Tibial nerve (tissue), 4 donors: ENCODE measurements around the gene OR52K2. TPM values are rescaled to one million over a fixed set of nuclear protein-coding genes. Genes with fewer than 3 reads are reported as not detected.

Source experiments
- DNase-seq, 2 donors: peaks; one replicate each; pipeline ENCODE4 v3.0.0-alpha.2; 2019; ENCODE audit warnings: low spot score in 2 of 2
- H3K27ac ChIP-seq, 4 donors: fragments of 200-600 bp; sonication (generic) in 3 of 4; one replicate each; pipeline ENCODE4 v1.5.1; 2017 to 2019; ENCODE audit warnings: mild to moderate bottlenecking in 1 of 4
- H3K27me3 ChIP-seq, 2 donors: fragments of 200-600 bp; sonication (generic) in 1 of 2; one replicate each; pipeline versions ENCODE4 v1.5.1 to v1.6.0; 2017 to 2019
- H3K36me3 ChIP-seq, 3 donors: fragments of 200-600 bp; sonication (generic); one replicate each; pipeline ENCODE4 v1.5.1; 2018 to 2019
- H3K4me1 ChIP-seq, 4 donors: fragments of 200-600 bp; sonication (generic) in 3 of 4; one replicate each; pipeline ENCODE4 v1.5.1; 2017 to 2019
- H3K4me3 ChIP-seq, 4 donors: fragments of 200-600 bp; sonication (generic) in 3 of 4; one replicate each; pipeline ENCODE4 v1.5.1; 2017 to 2019; ENCODE audit warnings: mild to moderate bottlenecking in 1 of 4, moderate library complexity in 1 of 4
- H3K9me3 ChIP-seq, 4 donors: fragments of 200-600 bp; sonication (generic) in 3 of 4; one replicate each; pipeline ENCODE4 v1.5.1; 2017 to 2019
- EP300 ChIP-seq, 2 donors: sonication (generic); formaldehyde crosslinking; IDR thresholded peaks; one replicate each; pipeline ENCODE4 v1.6.1; 2017; ENCODE audit warnings: antibody characterized with exemption in 2 of 2, mild to moderate bottlenecking in 1 of 2
- POLR2A ChIP-seq, 2 donors: fragments of 450-650 bp; IDR thresholded peaks; one replicate each; pipeline ENCODE4 v1.6.1; 2017; ENCODE audit warnings: antibody characterized with exemption in 2 of 2, mild to moderate bottlenecking in 2 of 2, moderate library complexity in 2 of 2
- WGBS, 2 donors: methylation state at CpG; one replicate each; pipeline ENCODE4 v1.1.5; 2018; 5-methylcytosine and 5-hydroxymethylcytosine counted together
- total RNA-seq, 4 donors: library from RNA; depleted of rRNA; stranded (reverse); fragments of >200 nt; gene quantifications; one replicate each; pipeline ENCODE4 v1.1.0, GENCODE V29; 2016
- TF ChIP-seq, protein P1 (sequence below), 5 experiments: fragments of 200-600 bp in 3 of 5; fragments of 450-650 bp in 2 of 5; sonication (generic) in 3 of 5; IDR thresholded peaks; one replicate each; pipeline ENCODE4 v1.5.1; 2016 to 2019; ENCODE audit warnings: antibody characterized with exemption in 5 of 5, mild to moderate bottlenecking in 3 of 5, moderate library complexity in 2 of 5

The OR52K2 gene
- total RNA-seq, 4 donors from 2014 or later, result not detected

DNA sequence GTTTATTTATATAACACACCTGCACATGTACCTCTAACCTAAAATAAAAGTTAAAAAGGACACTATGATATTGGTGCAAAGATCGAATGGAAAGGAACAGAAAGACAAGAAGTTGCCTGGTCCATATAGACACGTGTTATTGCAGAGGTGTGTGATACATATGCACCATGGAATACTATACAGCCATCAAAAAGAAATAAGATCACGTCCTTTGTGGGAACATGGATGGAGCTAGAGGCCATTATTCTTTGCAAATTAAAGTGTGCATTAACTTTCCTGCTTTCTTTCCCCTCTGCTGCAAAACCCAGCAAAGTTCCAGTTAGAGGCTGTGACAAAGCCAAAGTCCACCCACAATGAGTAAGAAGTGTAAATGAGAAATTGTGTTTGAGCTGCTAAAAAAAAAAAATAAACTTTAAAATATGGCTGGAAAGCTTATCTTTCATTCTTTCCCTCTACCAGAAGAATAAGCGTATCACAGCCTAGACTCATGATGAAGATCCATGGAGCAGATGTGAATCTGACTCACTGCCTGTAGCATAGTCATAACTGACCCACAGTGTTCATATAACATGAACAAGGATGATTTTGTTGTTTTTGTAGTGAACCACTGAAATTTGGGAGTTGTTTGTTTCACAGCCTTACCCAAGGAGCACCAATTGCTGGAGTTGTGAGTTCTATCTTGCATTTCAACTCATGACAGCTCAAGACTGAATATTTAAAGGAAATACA lies 42.9 kb downstream of the OR52K2 start:
- no peak overlapping the region for H3K27ac ChIP-seq
- DNase-seq, result no peak
- H3K27me3 ChIP-seq, result no peaks in the 10 kb centered on the region
- peaks cover 0 to 7% (median 2%) of the 10 kb centered on the region in 4 donors for H3K4me1 ChIP-seq
- 82 to 88% methylated on average over 4 of the region's 4 CpGs for WGBS, 2 donors
- no peaks in the 10 kb centered on the region for H3K9me3 ChIP-seq
- no peak overlapping the region for H3K4me3 ChIP-seq
- TF ChIP-seq, protein P1, sequence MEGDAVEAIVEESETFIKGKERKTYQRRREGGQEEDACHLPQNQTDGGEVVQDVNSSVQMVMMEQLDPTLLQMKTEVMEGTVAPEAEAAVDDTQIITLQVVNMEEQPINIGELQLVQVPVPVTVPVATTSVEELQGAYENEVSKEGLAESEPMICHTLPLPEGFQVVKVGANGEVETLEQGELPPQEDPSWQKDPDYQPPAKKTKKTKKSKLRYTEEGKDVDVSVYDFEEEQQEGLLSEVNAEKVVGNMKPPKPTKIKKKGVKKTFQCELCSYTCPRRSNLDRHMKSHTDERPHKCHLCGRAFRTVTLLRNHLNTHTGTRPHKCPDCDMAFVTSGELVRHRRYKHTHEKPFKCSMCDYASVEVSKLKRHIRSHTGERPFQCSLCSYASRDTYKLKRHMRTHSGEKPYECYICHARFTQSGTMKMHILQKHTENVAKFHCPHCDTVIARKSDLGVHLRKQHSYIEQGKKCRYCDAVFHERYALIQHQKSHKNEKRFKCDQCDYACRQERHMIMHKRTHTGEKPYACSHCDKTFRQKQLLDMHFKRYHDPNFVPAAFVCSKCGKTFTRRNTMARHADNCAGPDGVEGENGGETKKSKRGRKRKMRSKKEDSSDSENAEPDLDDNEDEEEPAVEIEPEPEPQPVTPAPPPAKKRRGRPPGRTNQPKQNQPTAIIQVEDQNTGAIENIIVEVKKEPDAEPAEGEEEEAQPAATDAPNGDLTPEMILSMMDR (IDR thresholded peaks at IDR 0.05), result no peak
- H3K36me3 ChIP-seq, result no peaks in the 10 kb centered on the region

DNA sequence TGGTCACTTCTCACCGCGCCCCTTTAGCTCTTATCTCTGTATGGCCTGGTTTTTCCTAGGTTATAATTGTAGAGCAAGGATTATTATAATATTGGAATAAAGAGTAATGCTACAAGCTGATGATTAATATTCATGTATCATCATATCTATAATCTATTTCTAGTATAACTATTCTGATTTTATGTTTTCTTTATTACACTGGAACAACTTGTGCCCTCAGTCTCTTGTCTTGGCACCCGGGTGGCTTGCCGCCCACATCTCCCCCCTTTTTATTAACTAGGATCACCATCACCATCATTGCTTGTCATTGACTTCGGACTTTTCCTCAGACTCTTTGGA lies 44.4 kb downstream of the OR52K2 start:
- Histone ChIP-seq H3K27me3 (no peaks in the 10 kb centered on the region), H3K4me3 (no peak overlapping the region), H3K36me3 (no peaks in the 10 kb centered on the region), H3K4me1 (peaks cover 0 to 7% (median 2%) of the 10 kb centered on the region in 4 donors), H3K27ac (no peak overlapping the region), H3K9me3 (no peaks in the 10 kb centered on the region)
- TF ChIP-seq, protein P1 (IDR thresholded peaks at IDR 0.05), result no peak
- TF ChIP-seq EP300 (IDR thresholded peaks at IDR 0.05), result no peak
- TF ChIP-seq POLR2A (IDR thresholded peaks at IDR 0.05), result no peak
- no peak for DNase-seq
- 36 to 39% methylated on average over 5 of the region's 5 CpGs for WGBS, 2 donors

DNA sequence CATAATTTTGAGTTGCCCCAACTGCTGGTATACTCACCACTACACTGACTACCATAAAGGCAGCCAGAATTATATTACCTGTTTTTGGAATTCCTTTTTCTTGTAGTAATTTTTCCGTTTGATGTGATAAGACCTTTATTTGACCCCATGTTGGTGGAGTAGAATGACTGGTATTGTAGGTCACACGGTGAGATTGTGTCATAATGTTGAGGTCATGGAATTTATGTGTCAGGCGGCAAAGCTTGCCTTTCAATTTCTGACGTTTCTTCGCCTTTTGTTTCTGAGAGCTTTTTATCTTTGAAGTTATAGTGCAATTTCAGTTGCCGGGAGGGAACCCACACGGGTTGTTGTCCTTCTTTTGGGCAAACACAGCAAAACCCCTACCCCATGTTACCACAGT lies 46.4 kb downstream of the OR52K2 start:
- TF ChIP-seq, protein P1 (IDR thresholded peaks at IDR 0.05), result no peak
- no peak for TF ChIP-seq POLR2A (IDR thresholded peaks at IDR 0.05)
- no peak for TF ChIP-seq EP300 (IDR thresholded peaks at IDR 0.05)
- no peak overlapping the region for H3K4me3 ChIP-seq
- no peaks in the 10 kb centered on the region for H3K9me3 ChIP-seq
- no peaks in the 10 kb centered on the region for H3K27me3 ChIP-seq
- H3K4me1 ChIP-seq, result peaks cover 0 to 7% (median 2%) of the 10 kb centered on the region in 4 donors
- H3K36me3 ChIP-seq, result no peaks in the 10 kb centered on the region
- DNase-seq, result no peak
- no peak overlapping the region for H3K27ac ChIP-seq
- WGBS, 2 donors, result 34 to 41% methylated on average over 7 of the region's 7 CpGs

DNA sequence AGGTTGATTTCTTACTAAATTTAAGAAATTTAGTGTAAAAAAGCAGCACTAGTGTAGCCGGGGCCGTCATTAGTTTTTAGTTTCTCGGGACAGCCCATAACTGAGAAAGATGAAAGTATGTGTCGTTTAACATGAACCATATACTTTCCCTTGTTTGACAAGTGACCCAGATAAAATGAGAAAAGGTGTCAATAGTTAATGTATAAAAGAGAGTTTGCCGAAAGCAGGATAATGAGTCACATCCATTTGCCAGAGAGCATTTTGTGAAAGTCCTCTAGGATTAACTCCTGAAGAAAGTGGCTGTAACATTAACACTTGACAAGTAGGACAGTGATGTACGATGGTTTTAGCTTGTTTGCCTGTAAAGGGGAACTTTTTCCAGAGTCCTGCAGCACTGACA lies 46.9 kb downstream of the OR52K2 start:
- no peak for DNase-seq
- Histone ChIP-seq H3K27ac (no peak overlapping the region), H3K9me3 (no peaks in the 10 kb centered on the region), H3K36me3 (no peaks in the 10 kb centered on the region), H3K4me3 (no peak overlapping the region), H3K4me1 (peaks cover 0 to 7% (median 2%) of the 10 kb centered on the region in 4 donors), H3K27me3 (no peaks in the 10 kb centered on the region)
- no peak for TF ChIP-seq POLR2A (IDR thresholded peaks at IDR 0.05)
- TF ChIP-seq, protein P1 (IDR thresholded peaks at IDR 0.05), result no peak
- no peak for TF ChIP-seq EP300 (IDR thresholded peaks at IDR 0.05)
- 61 to 67% methylated on average over 6 of the region's 6 CpGs for WGBS, 2 donors

DNA sequence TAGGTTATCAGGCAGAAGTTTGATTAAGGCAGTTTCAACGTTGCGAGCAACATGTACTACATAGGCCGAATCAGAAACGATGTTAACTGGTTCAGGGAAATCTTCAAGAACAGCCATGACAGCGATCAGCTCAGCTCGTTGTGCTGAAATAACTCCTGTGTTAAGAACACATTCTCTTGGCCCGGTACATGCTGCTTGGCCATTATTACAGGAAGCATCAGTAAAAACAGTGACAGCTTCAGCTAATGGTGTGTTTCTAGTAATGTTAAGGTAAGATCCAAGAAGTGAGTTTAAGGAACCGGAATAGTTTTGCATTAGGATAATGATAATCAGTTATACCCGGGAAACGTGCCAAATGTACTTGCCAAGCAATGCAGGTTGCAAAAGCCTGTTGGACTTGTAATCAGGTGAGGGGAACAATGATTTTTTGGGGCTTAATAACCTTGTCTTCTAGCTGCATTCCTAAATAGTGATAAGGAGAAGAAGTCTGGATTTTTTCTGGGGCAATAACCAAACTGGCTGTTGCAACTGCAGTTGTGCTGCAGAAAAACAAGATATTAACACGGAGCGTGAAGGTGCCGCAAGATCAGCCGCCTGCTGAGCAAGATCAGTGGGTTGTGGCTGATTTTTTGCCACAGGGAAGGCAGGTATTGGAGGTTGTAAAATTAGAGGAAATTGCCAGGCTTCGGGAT lies 47.6 kb downstream of the OR52K2 start:
- H3K27me3 ChIP-seq, result no peaks in the 10 kb centered on the region
- no peak overlapping the region for H3K27ac ChIP-seq
- peaks cover 0 to 7% (median 2%) of the 10 kb centered on the region in 4 donors for H3K4me1 ChIP-seq
- no peaks in the 10 kb centered on the region for H3K36me3 ChIP-seq
- H3K4me3 ChIP-seq, result no peak overlapping the region
- H3K9me3 ChIP-seq, result no peaks in the 10 kb centered on the region
- TF ChIP-seq POLR2A (IDR thresholded peaks at IDR 0.05), result no peak
- TF ChIP-seq, protein P1 (IDR thresholded peaks at IDR 0.05), result no peak
- no peak for TF ChIP-seq EP300 (IDR thresholded peaks at IDR 0.05)
- 71 to 73% methylated on average over 15 of the region's 15 CpGs for WGBS, 2 donors
- no peak for DNase-seq
